GM20000 (cell line): ENCODE results near the gene KHK.
"Not testable (repeated sequence)": the region's sequence is repeated elsewhere in the genome, so short reads cannot be mapped to it uniquely, and the experiment has no call there.

ENCODE experiments used
- DNase-seq: peaks from one replicate; pipeline ENCODE4 v3.0.0; 2012; ENCODE audit warnings: low spot score
- TF ChIP-seq, protein P1 (sequence below): IDR thresholded peaks from 2 replicates; pipeline ENCODE4 v1.5.1; 2012; ENCODE audit warnings: mild to moderate bottlenecking, control low read depth; ENCODE audit errors: extremely low read depth, missing control alignments

The KHK gene

DNA sequence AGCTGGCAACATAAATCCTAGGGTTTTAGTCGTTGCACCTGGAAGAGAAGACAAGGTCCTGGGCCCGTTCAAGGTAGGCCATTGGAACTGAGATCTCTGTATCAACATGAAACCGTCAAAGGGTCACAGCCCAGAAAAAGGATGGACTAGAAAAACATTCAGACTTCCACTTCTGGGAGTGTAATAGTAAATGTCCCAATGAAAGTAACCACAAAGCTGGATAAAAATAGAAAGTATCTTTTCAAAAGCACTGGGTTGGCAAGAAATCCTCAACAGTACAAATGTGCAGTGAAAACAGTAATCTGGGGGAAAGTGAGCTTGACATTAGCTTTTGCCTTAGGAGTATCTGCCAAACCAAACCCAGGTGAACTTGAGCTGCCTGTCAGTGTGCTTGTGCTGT is 19.4 kb downstream of the KHK start:
- DNase-seq: no peak
- TF ChIP-seq, protein P1, sequence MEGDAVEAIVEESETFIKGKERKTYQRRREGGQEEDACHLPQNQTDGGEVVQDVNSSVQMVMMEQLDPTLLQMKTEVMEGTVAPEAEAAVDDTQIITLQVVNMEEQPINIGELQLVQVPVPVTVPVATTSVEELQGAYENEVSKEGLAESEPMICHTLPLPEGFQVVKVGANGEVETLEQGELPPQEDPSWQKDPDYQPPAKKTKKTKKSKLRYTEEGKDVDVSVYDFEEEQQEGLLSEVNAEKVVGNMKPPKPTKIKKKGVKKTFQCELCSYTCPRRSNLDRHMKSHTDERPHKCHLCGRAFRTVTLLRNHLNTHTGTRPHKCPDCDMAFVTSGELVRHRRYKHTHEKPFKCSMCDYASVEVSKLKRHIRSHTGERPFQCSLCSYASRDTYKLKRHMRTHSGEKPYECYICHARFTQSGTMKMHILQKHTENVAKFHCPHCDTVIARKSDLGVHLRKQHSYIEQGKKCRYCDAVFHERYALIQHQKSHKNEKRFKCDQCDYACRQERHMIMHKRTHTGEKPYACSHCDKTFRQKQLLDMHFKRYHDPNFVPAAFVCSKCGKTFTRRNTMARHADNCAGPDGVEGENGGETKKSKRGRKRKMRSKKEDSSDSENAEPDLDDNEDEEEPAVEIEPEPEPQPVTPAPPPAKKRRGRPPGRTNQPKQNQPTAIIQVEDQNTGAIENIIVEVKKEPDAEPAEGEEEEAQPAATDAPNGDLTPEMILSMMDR: no peak

DNA sequence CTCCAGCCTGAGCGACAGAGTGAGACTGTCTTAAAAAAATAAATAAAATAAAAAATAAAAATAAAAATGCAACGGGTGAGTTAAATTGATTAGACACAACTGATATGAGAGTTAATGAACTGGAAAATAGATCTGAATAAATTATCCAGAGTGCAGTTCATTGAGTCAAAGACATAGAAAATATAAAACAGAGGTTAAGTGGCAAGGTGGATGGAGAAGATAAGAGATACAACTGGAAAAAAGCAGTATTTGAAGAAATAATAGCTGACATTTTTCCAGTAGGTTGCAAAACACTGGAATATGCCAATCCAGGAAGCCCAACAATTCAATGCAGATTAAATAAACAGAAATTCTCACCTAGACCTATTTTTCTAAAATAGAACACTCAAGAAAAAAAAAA is 21.6 kb downstream of the KHK start:
- DNase-seq: no peak
- TF ChIP-seq, protein P1: no peak

DNA sequence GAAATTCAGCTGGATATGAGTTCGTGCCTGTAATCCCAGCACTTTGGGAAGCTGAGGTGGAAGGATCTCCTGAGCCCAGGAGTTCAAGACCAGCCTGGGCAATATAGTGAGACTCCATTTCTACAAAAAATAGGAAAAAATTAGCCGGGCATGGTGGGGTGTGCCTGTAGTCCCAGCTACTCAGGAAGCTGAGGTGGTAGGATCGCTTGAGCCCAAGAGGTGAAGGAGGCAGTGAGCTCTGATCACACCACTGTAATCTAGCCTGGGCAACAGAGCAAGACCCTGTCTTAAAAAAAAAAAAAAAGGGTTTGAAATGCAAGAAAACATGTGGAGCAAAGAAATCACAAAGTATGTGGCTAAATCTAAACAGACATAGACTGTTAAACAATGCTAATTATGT is 22.5 kb downstream of the KHK start:
- no peak for DNase-seq
- TF ChIP-seq, protein P1: no peak

DNA sequence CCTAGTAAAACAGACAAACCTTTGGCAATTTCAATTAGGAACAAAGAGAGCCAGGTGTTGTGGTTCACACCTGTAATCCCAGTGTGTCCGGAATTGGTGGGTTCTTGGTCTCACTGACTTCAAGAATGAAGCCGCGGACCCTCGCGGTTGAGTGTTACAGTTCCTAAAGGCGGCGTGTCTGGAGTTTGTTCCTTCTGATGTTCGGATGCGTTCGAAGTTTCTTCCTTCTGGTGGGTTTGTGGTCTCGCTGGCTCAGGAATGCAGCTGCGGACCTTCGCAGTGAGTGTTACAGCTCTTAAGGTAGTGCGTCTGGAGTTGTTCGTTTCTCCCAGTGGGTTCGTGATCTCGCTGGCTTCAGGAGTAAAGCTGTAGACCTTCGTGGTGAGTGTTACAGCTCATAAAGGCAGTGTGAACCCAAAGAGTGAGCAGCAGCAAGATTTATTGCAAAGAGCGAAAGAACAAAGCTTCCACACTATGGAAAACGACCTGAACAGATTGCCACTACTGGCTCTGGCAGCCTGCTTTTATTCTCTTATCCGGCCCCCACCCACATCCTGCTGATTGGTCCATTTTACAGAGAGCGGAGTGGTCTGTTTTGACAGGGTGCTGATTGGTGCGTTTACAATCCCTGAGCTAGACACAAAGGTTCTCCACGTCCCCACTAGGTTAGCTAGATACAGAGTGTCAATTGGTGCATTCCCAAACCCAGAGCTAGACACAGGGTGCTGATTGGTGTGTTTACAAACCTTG is 24.2 kb downstream of the KHK start:
- DNase-seq: not testable (repeated sequence)

DNA sequence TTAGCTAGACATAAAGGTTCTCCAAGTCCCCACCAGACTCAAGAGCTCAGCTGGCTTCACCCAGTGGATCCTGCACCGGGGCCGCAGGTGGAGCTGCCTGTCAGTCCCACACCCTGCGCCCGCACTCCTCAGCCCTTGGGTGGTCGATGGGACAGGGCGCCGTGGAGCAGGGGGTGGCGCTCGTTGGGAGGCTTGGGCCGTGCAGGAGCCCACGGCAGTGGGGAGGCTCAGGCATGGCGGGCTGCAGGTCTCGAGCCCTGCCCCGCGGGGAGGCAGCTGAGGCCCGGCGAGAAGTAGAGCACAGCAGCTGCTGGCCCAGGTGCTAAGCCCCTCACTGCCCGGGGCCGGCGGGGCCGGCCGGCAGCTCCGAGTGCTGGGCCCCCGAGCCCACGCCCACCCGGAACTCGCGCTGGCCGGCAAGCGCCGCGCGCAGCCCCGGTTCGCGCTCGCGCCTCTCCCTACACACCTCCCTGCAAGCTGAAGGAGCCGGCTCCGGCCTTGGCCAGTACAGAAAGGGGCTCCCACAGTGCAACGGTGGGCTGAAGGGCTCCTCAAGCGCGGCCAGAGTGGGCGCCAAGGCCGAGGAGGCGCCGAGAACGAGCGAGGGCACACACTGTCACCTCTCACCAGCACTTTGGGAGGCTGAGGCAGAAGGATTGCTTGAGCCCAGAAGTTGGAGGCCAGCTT is 25.0 kb downstream of the KHK start:
- not testable (repeated sequence) for DNase-seq

DNA sequence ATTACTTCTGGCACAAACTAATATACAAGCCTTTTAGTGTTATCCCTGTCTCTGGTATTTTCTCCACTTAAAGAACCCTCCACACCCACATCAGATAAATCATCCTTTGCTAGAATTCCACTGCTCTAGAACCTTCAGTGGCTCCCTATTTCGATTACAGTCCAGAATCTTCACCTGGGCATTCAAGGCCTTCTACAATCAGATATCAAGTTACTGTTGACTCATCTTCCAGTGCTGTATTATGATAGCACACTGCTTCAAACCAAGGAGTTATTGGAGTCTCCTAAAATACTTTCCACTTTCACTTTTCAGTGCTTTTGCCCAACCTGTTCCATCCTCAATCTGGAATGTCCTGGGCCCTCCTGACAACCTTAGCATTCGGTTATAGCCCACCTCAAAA is 28.9 kb downstream of the KHK start:
- TF ChIP-seq, protein P1: no peak
- DNase-seq: no peak

DNA sequence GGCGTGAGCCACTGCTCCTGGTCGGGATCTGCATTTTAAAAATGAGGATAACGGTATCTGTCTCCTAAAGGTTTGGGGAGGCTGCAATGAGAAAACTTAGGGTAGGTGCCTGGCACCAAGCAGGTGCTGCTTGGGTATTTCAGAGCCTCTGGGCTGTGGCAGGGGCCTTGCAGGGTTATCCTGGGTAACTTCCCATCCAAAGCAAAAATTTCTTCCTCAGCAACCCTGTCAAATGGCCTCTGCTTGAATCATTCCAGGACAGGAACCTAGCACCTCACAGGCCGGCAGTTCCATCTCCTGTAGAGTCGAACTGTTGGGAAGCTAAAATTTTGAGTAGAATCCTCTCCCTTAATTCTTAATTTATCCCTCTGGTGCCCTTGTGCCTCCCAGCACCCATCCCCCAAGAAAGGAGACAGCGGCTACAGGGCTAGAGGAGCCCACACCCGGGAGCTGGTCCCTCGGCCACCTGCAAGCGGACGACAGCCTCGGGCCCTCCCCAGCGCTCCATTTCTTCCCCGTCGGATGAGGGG is 31.5 kb downstream of the KHK start:
- no peak for DNase-seq
- TF ChIP-seq, protein P1: no peak

DNA sequence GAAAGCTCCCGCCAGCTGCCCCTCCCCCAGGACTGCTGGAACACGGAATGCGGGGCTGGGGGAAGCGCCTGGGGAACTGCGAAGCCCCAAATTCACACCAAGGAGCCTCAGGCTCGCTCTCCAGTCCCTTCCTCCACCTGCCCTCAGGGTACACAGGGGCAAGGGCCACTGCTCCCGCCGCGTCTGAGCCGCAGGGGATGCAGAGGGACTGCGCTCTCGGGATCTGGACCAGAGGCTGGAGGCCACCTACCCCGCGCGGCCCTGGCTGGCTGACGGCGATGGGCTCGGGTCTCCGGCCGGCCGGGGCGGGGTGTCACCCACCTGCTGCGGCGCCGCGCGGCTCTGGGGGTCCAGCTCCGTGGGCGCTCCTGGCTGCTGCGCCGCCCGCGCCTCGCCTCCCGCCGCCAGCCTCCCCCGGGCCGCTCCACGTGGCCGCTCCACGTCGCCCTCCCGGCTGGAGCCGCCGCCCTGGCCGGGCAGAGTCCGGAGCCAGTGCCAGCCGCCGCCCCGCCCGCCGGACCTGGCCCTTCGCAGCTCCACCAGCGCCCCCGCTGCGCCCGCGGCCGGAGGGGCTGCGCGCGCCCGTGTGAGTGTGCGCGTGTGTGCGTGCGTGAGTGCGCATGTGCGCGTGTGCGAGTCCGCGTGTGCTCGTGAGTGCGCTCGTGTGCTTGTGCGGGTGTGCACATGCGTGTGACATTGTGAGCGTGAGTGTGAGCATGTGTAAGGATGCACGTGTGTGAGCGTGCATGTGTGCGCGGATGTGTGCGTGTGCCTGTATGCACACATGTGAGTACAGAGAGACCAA is 32.2 kb downstream of the KHK start, which contains the start of gene CGREF1:
TSS of gene CGREF1 (minus strand) at position 604 of the 805 bp plus-strand sequence. CDS start 14,762 bp downstream, outside the sequence.
- no peak for DNase-seq
- TF ChIP-seq, protein P1: no peak

DNA sequence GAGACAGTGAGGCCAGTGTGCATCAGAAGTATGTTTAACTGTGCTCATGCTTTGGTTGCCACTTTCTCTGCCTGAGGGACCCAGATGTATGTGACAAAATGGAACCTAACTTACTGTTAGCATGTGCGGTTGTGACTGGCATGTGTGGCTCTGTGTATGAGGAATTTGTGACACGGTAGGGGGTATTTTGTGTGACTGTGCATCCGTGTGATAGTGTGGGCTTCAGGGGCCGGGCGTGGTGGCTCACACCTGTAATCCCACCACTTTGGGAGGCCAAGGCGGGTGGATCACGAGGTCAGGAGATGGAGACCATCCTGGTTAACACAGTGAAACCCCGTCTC is 32.7 kb downstream of the KHK start:
- not testable (repeated sequence) for DNase-seq
